Tibial artery (tissue), 4 donors: Measurements from ENCODE around the gene SCAND1.

ENCODE experiments used
- DNase-seq, 2 donors: peaks; one replicate each; pipeline ENCODE4 v3.0.0-alpha.2; 2019
- H3K27ac ChIP-seq, 2 donors: fragments of 200-600 bp; sonication (generic) in 1 of 2; 1 replicate in 1 of 2; 2 replicates in 1 of 2; pipeline ENCODE4 v1.5.1; 2018 to 2019; ENCODE audit warnings: mild to moderate bottlenecking in 1 of 2
- H3K27me3 ChIP-seq, 2 donors: fragments of 200-600 bp; sonication (generic) in 1 of 2; one replicate each; pipeline versions ENCODE4 v1.5.1 to v1.6.0; 2016 to 2019
- H3K36me3 ChIP-seq, 3 donors: fragments of 200-600 bp; sonication (generic) in 2 of 3; one replicate each; pipeline ENCODE4 v1.5.1; 2016 to 2019; ENCODE audit warnings: mild to moderate bottlenecking in 2 of 3
- H3K4me1 ChIP-seq, 4 donors: fragments of 200-600 bp; sonication (generic) in 2 of 4; 1 replicate in 3 of 4; 2 replicates in 1 of 4; pipeline ENCODE4 v1.5.1; 2016 to 2019
- H3K4me3 ChIP-seq, 2 donors: fragments of 200-600 bp; sonication (generic) in 1 of 2; 1 replicate in 1 of 2; 2 replicates in 1 of 2; pipeline ENCODE4 v1.5.1; 2018 to 2019; ENCODE audit warnings: mild to moderate bottlenecking in 2 of 2
- H3K9me3 ChIP-seq, 3 donors: fragments of 200-600 bp; sonication (generic) in 1 of 3; one replicate each; pipeline ENCODE4 v1.5.1; 2016 to 2019
- intact Hi-C: fragments of 100-400 bp; cut with DNase I; formaldehyde crosslinking; loops from one replicate; pipeline ENCODE4 v1.15.0; 2023; ENCODE audit warnings: low total_unique reads
- TF ChIP-seq, protein P1 (sequence below), 2 experiments: fragments of 200-600 bp in 1 of 2; fragments of 450-650 bp in 1 of 2; IDR thresholded peaks; one replicate each; pipeline ENCODE4 v1.5.1; 2017 to 2019; ENCODE audit warnings: antibody characterized with exemption in 2 of 2, mild to moderate bottlenecking in 1 of 2, moderate library complexity in 1 of 2

Gene SCAND1

GRCh38 chr20:35910254-35910653, 44.0 kb downstream of the SCAND1 start:
- Histone ChIP-seq H3K4me1 (no peaks in the 10 kb centered on the region), H3K27ac (no peak overlapping the region), H3K36me3 (peaks cover 28 to 64% (median 32%) of the 10 kb centered on the region in 3 donors), H3K9me3 (no peaks in the 10 kb centered on the region), H3K4me3 (no peak overlapping the region), H3K27me3 (no peaks in the 10 kb centered on the region)
- no peak for DNase-seq
- TF ChIP-seq, protein P1, sequence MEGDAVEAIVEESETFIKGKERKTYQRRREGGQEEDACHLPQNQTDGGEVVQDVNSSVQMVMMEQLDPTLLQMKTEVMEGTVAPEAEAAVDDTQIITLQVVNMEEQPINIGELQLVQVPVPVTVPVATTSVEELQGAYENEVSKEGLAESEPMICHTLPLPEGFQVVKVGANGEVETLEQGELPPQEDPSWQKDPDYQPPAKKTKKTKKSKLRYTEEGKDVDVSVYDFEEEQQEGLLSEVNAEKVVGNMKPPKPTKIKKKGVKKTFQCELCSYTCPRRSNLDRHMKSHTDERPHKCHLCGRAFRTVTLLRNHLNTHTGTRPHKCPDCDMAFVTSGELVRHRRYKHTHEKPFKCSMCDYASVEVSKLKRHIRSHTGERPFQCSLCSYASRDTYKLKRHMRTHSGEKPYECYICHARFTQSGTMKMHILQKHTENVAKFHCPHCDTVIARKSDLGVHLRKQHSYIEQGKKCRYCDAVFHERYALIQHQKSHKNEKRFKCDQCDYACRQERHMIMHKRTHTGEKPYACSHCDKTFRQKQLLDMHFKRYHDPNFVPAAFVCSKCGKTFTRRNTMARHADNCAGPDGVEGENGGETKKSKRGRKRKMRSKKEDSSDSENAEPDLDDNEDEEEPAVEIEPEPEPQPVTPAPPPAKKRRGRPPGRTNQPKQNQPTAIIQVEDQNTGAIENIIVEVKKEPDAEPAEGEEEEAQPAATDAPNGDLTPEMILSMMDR (IDR thresholded peaks at IDR 0.05), result no peak
- intact Hi-C loops, result no loop called here

- Histone ChIP-seq H3K9me3 (no peaks in the 10 kb centered on the region), H3K27me3 (no peaks in the 10 kb centered on the region), H3K36me3 (peaks cover 24 to 63% (median 29%) of the 10 kb centered on the region in 3 donors), H3K4me1 (no peaks in the 10 kb centered on the region), H3K4me3 (no peak overlapping the region), H3K27ac (no peak overlapping the region)
- DNase-seq, result no peak
- TF ChIP-seq, protein P1 (IDR thresholded peaks at IDR 0.05), result no peak
- intact Hi-C loops, result no loop called here
These were observed 44.5 kb downstream of the SCAND1 start for GRCh38 chr20:35909796-35910195.

- TF ChIP-seq, protein P1 (IDR thresholded peaks at IDR 0.05), result no peak
- DNase-seq, result no peak
- no peak overlapping the region for H3K27ac ChIP-seq
- no peak overlapping the region for H3K4me3 ChIP-seq
- H3K27me3 ChIP-seq, result no peaks in the 10 kb centered on the region
- peaks cover 20 to 58% (median 24%) of the 10 kb centered on the region in 3 donors for H3K36me3 ChIP-seq
- H3K4me1 ChIP-seq, result no peaks in the 10 kb centered on the region
- H3K9me3 ChIP-seq, result no peaks in the 10 kb centered on the region
- intact Hi-C loops, result no loop called here
These were observed 45.1 kb downstream of the SCAND1 start for GRCh38 chr20:35909176-35909575.

GRCh38 chr20:35908007-35908406, 46.3 kb downstream of the SCAND1 start:
- Histone ChIP-seq H3K4me3 (no peak overlapping the region), H3K4me1 (no peaks in the 10 kb centered on the region), H3K27me3 (no peaks in the 10 kb centered on the region), H3K27ac (no peak overlapping the region), H3K9me3 (no peaks in the 10 kb centered on the region), H3K36me3 (peaks cover 8 to 46% (median 12%) of the 10 kb centered on the region in 3 donors)
- TF ChIP-seq, protein P1 (IDR thresholded peaks at IDR 0.05), result no peak
- intact Hi-C loops, result no loop called here
- DNase-seq, result no peak

DNA sequence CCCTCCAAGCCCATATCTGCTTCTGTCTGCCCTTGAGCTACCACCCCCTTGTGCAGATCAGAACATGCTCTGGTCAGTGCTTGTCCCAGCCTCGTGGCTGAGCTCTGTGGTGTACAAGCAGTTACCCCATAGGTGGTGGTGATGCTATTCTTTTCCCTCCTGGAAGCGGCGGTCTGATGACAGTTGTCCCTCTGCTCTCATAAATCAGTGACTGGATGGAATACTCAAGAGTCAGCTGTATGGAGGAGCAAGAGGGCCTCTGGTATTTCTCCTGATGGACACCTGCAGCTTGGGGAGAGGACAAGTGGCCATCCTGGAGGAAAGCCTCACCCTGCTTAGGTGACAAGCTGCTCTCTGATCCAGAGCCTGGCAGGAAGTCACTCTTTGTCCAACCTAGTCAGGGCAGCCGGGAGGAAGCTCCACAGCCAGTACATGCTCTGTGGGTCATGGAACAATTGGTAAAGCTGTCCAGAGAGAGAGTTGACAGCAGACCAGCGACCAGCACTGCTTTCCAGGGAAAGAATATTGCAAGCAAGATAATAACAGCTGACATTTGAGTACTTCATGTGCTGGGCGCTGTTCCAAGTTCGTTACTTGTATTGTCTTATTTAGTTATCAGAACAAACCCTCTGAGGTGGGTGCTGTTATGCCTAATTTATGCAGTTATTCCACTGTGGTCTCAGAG, 47.1 kb downstream of the SCAND1 start:
- TF ChIP-seq, protein P1 (IDR thresholded peaks at IDR 0.05), result no peak
- DNase-seq, result no peak
- Histone ChIP-seq H3K9me3 (no peaks in the 10 kb centered on the region), H3K4me1 (no peaks in the 10 kb centered on the region), H3K4me3 (no peak overlapping the region), H3K27ac (no peak overlapping the region), H3K36me3 (peaks cover 5 to 43% (median 6%) of the 10 kb centered on the region in 3 donors), H3K27me3 (no peaks in the 10 kb centered on the region)
- intact Hi-C loops, result no loop called here
